GM06990 (cell line): ENCODE measurements around the gene RABL6.

ENCODE experiments used
- DNase-seq: peaks from one replicate; pipeline ENCODE4 v3.0.0-alpha.2; 2011; ENCODE audit not compliant: insufficient read length; ENCODE audit errors: extremely low read depth
- H3K27me3 ChIP-seq: replicated peaks from 2 replicates; pipeline ENCODE4 v1.6.0; 2011; ENCODE audit warnings: low read length; ENCODE audit not compliant: control insufficient read depth, insufficient read depth
- H3K36me3 ChIP-seq: 2 replicates; pipeline ENCODE4 v1.5.1; 2011; ENCODE audit warnings: low read length; ENCODE audit not compliant: control insufficient read depth, insufficient read depth
- H3K4me3 ChIP-seq: replicated peaks from 2 replicates; pipeline ENCODE4 v1.5.1; 2011; ENCODE audit warnings: low read depth, mild to moderate bottlenecking, control low read depth, low read length
- TF ChIP-seq, protein P1 (sequence below): IDR thresholded peaks from 2 replicates; pipeline ENCODE4 v1.5.1; 2011; ENCODE audit warnings: low read length, control low read depth, mild to moderate bottlenecking, inconsistent platforms; ENCODE audit not compliant: insufficient read depth, poor library complexity, severe bottlenecking

RABL6 gene

DNA sequence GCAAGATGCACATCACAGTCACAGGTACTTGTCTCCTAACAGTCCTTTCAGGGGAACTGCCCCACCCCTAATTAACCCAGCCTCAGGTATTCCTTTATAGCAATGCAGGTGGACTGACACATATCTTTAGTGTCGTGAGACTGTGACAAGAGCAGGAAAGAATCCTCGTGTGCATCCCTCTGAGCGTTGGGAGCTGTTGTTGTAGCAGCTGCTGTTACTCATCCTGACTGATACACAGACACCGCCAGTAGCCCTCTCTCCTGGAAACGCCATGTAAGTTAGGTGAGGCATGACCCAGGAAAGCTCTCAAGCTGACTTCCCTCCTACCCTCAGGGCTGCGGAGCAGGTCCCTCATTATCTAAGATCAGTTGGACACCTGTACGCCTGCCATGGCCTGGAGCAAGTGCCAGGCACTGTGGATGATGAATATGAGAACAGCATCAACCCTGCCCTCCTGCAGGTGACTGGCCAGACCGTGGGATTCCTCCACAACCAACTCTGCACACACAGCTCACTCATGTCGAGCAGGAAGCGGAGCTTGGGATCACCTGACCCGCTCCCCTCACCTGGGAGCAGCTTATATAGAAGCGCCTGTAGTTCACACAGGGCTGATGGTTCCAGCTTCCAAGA is 33.2 kb upstream of the RABL6 start:
- Histone ChIP-seq H3K27me3 (peaks cover 1% of the 10 kb centered on the region; the same call in 1 of the 2 replicates), H3K36me3 (no peaks in the 10 kb centered on the region), H3K4me3 (no peak overlapping the region)
- no peak for DNase-seq
- TF ChIP-seq, protein P1, sequence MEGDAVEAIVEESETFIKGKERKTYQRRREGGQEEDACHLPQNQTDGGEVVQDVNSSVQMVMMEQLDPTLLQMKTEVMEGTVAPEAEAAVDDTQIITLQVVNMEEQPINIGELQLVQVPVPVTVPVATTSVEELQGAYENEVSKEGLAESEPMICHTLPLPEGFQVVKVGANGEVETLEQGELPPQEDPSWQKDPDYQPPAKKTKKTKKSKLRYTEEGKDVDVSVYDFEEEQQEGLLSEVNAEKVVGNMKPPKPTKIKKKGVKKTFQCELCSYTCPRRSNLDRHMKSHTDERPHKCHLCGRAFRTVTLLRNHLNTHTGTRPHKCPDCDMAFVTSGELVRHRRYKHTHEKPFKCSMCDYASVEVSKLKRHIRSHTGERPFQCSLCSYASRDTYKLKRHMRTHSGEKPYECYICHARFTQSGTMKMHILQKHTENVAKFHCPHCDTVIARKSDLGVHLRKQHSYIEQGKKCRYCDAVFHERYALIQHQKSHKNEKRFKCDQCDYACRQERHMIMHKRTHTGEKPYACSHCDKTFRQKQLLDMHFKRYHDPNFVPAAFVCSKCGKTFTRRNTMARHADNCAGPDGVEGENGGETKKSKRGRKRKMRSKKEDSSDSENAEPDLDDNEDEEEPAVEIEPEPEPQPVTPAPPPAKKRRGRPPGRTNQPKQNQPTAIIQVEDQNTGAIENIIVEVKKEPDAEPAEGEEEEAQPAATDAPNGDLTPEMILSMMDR, result no peak

- no peak for DNase-seq
- TF ChIP-seq, protein P1, result no peak
- peaks cover 1% of the 10 kb centered on the region; the same call in 1 of the 2 replicates for H3K27me3 ChIP-seq
- no peaks in the 10 kb centered on the region for H3K36me3 ChIP-seq
- no peak overlapping the region for H3K4me3 ChIP-seq
These were observed 32.6 kb upstream of the RABL6 start for GRCh38 chr9:136775191-136775590.

DNA sequence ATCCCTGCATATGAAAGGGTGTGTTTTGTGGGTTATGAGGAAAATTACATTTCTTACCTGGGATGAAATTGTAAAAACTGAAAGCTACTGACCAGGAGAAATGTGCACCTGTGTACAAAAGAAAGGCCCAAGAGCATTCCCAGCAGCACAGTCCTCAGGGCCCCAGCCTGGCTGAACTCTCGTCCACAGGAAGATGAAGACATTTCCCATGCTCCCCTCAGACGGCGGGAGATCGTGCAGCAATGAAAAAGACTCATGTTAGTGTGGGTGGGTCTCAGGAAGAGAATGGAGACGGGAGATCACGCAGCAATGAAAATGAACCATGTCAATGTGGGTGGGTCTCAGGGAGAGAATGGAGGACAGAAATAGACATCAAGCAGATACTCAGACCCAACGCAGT is 30.8 kb upstream of the RABL6 start:
- DNase-seq, result no peak
- peaks cover 3% of the 10 kb centered on the region; the same call in 1 of the 2 replicates for H3K27me3 ChIP-seq
- H3K36me3 ChIP-seq, result no peaks in the 10 kb centered on the region
- H3K4me3 ChIP-seq, result no peak overlapping the region
- TF ChIP-seq, protein P1, result no peak

DNA sequence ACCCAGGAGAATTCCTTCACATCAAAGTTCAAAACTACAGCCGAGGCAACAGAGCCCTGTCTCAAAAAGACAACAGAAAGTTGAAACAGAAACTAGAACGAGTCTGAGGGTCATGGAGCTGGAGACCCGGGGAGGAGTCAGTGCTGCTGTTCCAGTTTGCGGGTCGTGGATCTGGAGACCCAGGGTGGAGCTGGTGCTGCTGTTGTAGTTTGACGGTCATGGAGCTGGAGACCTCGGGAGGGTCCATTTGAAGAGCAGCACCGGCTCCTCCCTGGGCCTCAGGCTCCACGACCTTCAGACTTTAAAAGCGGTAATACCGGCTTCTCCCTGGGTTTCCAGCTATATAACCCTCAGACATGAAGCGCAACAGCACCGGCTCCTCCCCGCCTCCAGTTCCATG is 30.4 kb upstream of the RABL6 start:
- no peak overlapping the region for H3K4me3 ChIP-seq
- H3K27me3 ChIP-seq, result peaks cover 3% of the 10 kb centered on the region; the same call in 1 of the 2 replicates
- no peaks in the 10 kb centered on the region for H3K36me3 ChIP-seq
- DNase-seq, result no peak
- TF ChIP-seq, protein P1, result no peak

GRCh38 chr9:136779808-136780207 is 27.9 kb upstream of the RABL6 start:
- TF ChIP-seq, protein P1, result no peak
- no peaks in the 10 kb centered on the region for H3K36me3 ChIP-seq
- no peak for DNase-seq

More at GRCh38 chr9:136779808-136780207, 27.9 kb upstream of the RABL6 start:
- no peak overlapping the region for H3K4me3 ChIP-seq
- peaks cover 3% of the 10 kb centered on the region; the same call in 1 of the 2 replicates for H3K27me3 ChIP-seq
